OCI-LY1 (cell line): ENCODE results near the gene CREB3L2.

Experiments
- EZH2 ChIP-seq: fragments of 200-600 bp; sonication (generic), shearing (Covaris generic); IDR thresholded peaks from 2 replicates; pipeline ENCODE4 v1.8.0; 2017; ENCODE audit warnings: borderline replicate concordance, mixed run types, mild to moderate bottlenecking, antibody characterized with exemption, low read length, moderate library complexity, mixed read lengths
- TF ChIP-seq, protein P1 (sequence below): fragments of 200-600 bp; sonication (generic), shearing (Covaris generic); IDR thresholded peaks from 2 replicates; pipeline ENCODE4 v1.5.1; 2017; ENCODE audit warnings: mild to moderate bottlenecking, antibody characterized with exemption, low read length, moderate library complexity, mixed read lengths

- TF ChIP-seq, protein P1, sequence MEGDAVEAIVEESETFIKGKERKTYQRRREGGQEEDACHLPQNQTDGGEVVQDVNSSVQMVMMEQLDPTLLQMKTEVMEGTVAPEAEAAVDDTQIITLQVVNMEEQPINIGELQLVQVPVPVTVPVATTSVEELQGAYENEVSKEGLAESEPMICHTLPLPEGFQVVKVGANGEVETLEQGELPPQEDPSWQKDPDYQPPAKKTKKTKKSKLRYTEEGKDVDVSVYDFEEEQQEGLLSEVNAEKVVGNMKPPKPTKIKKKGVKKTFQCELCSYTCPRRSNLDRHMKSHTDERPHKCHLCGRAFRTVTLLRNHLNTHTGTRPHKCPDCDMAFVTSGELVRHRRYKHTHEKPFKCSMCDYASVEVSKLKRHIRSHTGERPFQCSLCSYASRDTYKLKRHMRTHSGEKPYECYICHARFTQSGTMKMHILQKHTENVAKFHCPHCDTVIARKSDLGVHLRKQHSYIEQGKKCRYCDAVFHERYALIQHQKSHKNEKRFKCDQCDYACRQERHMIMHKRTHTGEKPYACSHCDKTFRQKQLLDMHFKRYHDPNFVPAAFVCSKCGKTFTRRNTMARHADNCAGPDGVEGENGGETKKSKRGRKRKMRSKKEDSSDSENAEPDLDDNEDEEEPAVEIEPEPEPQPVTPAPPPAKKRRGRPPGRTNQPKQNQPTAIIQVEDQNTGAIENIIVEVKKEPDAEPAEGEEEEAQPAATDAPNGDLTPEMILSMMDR: no peak
- TF ChIP-seq EZH2: no peak
Measured at GRCh38 chr7:138029126-138029525, 27.2 kb upstream of the CREB3L2 start.
